GM12878 (cell line): ENCODE results near the gene SLC25A47. TPM values are rescaled to one million over a fixed set of nuclear protein-coding genes. Genes with fewer than 3 reads are reported as not detected.

Source experiments
- CBX3 ChIP-seq: fragments of 200-600 bp; sonication (generic); IDR thresholded peaks from 2 replicates; pipeline ENCODE4 v1.6.1; 2016; ENCODE audit warnings: low read depth, borderline replicate concordance
- FOXM1 ChIP-seq: IDR thresholded peaks from 2 replicates; pipeline ENCODE4 v1.6.1; 2012; ENCODE audit warnings: low read depth, mild to moderate bottlenecking, inconsistent platforms, low read length, moderate library complexity
- HDAC6 ChIP-seq: fragments of 200-600 bp; sonication (generic); IDR thresholded peaks from one replicate; pipeline ENCODE4 v1.8.0; 2017; ENCODE audit warnings: antibody characterized with exemption; ENCODE audit not compliant: unreplicated experiment
- MYC ChIP-seq: IDR thresholded peaks from 2 replicates; pipeline ENCODE4 v1.6.1; 2011; ENCODE audit warnings: mild to moderate bottlenecking, low read length, moderate library complexity, inconsistent platforms; ENCODE audit not compliant: insufficient read depth, insufficient replicate concordance, insufficient read length, severe bottlenecking
- NFXL1 ChIP-seq: fragments of 450-650 bp; IDR thresholded peaks from 2 replicates; pipeline ENCODE4 v1.6.1; 2017; ENCODE audit warnings: antibody characterized with exemption, mild to moderate bottlenecking, borderline replicate concordance
- NKRF ChIP-seq: fragments of 450-650 bp; conservative IDR thresholded peaks from 2 replicates; pipeline ENCODE4 v1.6.1; 2017; ENCODE audit warnings: mild to moderate bottlenecking, moderate library complexity
- POLR2AphosphoS2 ChIP-seq: IDR thresholded peaks from 2 replicates; pipeline ENCODE4 v1.6.1; 2011; ENCODE audit warnings: low read depth, mild to moderate bottlenecking, low read length, improper control_type of control experiment, moderate library complexity
- RBBP5 ChIP-seq: fragments of 200-600 bp; sonication (generic); conservative IDR thresholded peaks from 2 replicates; pipeline ENCODE4 v1.6.1; 2016
- SMAD1 ChIP-seq: fragments of 450-650 bp; IDR thresholded peaks from 2 replicates; pipeline ENCODE4 v1.6.1; 2018; ENCODE audit warnings: mild to moderate bottlenecking, low read depth; ENCODE audit not compliant: partially characterized antibody
- SMARCA5 ChIP-seq: fragments of 450-650 bp; IDR thresholded peaks from 2 replicates; pipeline ENCODE4 v1.6.1; 2017; ENCODE audit warnings: mild to moderate bottlenecking
- SRF ChIP-seq, 2 experiments: IDR thresholded peaks; 2 replicates each; pipeline ENCODE4 v1.6.1; 2011; ENCODE audit warnings: low read depth in 2 of 2, low read length in 2 of 2, mild to moderate bottlenecking in 1 of 2, moderate library complexity in 1 of 2
- polyA plus RNA-seq, 11 experiments: library from polyadenylated mRNA; depleted of rRNA in 4 of 11; unstranded in 6 of 11; stranded (reverse) in 5 of 11; fragments of >200 nt; fragmentation: Nextera tagmentation in 4 of 11; fragmentation: Illumina TruSeq in 1 of 11; extraction: Ambion mirVana in 4 of 11; extraction: Trizol in 1 of 11; gene quantifications; 1 replicate in 1 of 11; 2 replicates in 10 of 11; pipeline versions ENCODE4 v1.2.1 to v1.2.3, GENCODE V29; 2011 to 2016; ENCODE audit warnings: inconsistent platforms in 2 of 11, missing spikeins in 2 of 11, low read depth in 1 of 11
- total RNA-seq, 4 experiments: library from RNA; depleted of rRNA in 3 of 4; stranded (reverse); fragments of >200 nt in 3 of 4; fragmentation: Illumina TruSeq in 1 of 4; extraction: Trizol in 1 of 4; gene quantifications; 2 replicates each; pipeline versions ENCODE4 v1.2.1 to v1.2.3, GENCODE V29; 2013 to 2021
- TF ChIP-seq, protein P1 (sequence below): fragments of 450-650 bp; IDR thresholded peaks from 2 replicates; pipeline ENCODE4 v1.6.1; 2017; ENCODE audit warnings: mild to moderate bottlenecking, moderate library complexity
- TF ChIP-seq, protein P2 (sequence below): IDR thresholded peaks from 2 replicates; pipeline ENCODE4 v1.6.1; 2012; ENCODE audit warnings: mild to moderate bottlenecking, low read depth, low read length
- TF ChIP-seq, protein P3 (sequence below): fragments of 450-650 bp; formaldehyde crosslinking; IDR thresholded peaks from 2 replicates; pipeline ENCODE4 v1.4.0; 2022; ENCODE audit warnings: mild to moderate bottlenecking, moderate library complexity

SLC25A47 gene
- total and polyA plus RNA-seq, 10 of the 15 experiments (the other 5 are each of a cell fraction or from before 2014, with no cell fraction given), result 0.14 TPM; not detected in 9

- TF ChIP-seq MYC, result no peak
- TF ChIP-seq, protein P1, sequence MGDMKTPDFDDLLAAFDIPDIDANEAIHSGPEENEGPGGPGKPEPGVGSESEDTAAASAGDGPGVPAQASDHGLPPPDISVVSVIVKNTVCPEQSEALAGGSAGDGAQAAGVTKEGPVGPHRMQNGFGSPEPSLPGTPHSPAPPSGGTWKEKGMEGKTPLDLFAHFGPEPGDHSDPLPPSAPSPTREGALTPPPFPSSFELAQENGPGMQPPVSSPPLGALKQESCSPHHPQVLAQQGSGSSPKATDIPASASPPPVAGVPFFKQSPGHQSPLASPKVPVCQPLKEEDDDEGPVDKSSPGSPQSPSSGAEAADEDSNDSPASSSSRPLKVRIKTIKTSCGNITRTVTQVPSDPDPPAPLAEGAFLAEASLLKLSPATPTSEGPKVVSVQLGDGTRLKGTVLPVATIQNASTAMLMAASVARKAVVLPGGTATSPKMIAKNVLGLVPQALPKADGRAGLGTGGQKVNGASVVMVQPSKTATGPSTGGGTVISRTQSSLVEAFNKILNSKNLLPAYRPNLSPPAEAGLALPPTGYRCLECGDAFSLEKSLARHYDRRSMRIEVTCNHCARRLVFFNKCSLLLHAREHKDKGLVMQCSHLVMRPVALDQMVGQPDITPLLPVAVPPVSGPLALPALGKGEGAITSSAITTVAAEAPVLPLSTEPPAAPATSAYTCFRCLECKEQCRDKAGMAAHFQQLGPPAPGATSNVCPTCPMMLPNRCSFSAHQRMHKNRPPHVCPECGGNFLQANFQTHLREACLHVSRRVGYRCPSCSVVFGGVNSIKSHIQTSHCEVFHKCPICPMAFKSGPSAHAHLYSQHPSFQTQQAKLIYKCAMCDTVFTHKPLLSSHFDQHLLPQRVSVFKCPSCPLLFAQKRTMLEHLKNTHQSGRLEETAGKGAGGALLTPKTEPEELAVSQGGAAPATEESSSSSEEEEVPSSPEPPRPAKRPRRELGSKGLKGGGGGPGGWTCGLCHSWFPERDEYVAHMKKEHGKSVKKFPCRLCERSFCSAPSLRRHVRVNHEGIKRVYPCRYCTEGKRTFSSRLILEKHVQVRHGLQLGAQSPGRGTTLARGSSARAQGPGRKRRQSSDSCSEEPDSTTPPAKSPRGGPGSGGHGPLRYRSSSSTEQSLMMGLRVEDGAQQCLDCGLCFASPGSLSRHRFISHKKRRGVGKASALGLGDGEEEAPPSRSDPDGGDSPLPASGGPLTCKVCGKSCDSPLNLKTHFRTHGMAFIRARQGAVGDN, result peak; percentile 88
- TF ChIP-seq POLR2AphosphoS2, result peak; percentile 81; the same call in 1 of the 2 replicates
- no peak for TF ChIP-seq SMAD1
- TF ChIP-seq, protein P2, sequence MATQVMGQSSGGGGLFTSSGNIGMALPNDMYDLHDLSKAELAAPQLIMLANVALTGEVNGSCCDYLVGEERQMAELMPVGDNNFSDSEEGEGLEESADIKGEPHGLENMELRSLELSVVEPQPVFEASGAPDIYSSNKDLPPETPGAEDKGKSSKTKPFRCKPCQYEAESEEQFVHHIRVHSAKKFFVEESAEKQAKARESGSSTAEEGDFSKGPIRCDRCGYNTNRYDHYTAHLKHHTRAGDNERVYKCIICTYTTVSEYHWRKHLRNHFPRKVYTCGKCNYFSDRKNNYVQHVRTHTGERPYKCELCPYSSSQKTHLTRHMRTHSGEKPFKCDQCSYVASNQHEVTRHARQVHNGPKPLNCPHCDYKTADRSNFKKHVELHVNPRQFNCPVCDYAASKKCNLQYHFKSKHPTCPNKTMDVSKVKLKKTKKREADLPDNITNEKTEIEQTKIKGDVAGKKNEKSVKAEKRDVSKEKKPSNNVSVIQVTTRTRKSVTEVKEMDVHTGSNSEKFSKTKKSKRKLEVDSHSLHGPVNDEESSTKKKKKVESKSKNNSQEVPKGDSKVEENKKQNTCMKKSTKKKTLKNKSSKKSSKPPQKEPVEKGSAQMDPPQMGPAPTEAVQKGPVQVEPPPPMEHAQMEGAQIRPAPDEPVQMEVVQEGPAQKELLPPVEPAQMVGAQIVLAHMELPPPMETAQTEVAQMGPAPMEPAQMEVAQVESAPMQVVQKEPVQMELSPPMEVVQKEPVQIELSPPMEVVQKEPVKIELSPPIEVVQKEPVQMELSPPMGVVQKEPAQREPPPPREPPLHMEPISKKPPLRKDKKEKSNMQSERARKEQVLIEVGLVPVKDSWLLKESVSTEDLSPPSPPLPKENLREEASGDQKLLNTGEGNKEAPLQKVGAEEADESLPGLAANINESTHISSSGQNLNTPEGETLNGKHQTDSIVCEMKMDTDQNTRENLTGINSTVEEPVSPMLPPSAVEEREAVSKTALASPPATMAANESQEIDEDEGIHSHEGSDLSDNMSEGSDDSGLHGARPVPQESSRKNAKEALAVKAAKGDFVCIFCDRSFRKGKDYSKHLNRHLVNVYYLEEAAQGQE, result no peak
- TF ChIP-seq, protein P3, sequence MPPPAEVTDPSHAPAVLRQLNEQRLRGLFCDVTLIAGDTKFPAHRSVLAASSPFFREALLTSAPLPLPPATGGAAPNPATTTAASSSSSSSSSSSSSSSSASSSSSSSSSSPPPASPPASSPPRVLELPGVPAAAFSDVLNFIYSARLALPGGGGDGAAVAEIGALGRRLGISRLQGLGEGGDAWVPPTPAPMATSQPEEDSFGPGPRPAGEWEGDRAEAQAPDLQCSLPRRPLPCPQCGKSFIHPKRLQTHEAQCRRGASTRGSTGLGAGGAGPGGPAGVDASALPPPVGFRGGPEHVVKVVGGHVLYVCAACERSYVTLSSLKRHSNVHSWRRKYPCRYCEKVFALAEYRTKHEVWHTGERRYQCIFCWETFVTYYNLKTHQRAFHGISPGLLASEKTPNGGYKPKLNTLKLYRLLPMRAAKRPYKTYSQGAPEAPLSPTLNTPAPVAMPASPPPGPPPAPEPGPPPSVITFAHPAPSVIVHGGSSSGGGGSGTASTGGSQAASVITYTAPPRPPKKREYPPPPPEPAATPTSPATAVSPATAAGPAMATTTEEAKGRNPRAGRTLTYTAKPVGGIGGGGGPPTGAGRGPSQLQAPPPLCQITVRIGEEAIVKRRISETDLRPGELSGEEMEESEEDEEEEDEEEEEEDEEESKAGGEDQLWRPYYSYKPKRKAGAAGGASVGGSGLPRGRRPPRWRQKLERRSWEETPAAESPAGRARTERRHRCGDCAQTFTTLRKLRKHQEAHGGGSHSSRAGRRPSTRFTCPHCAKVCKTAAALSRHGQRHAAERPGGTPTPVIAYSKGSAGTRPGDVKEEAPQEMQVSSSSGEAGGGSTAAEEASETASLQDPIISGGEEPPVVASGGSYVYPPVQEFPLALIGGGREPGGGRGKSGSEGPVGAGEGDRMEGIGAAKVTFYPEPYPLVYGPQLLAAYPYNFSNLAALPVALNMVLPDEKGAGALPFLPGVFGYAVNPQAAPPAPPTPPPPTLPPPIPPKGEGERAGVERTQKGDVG (CRISPR knock-in tag), result no peak
- TF ChIP-seq FOXM1, result peak; percentile 79
- 0 out of 4 replicates have a peak, but pooled peaks of 1 of the 2 experiments have one; percentile 8 for TF ChIP-seq SRF (IDR thresholded peaks at IDR 0.05; ENCODE audit: low read depth in 2 of 2, low read length in 2 of 2)
- no peak for TF ChIP-seq HDAC6
- no peak for TF ChIP-seq CBX3
- TF ChIP-seq SMARCA5, result peak; percentile 87
- peak; percentile 87 for TF ChIP-seq NKRF
- no peak for TF ChIP-seq NFXL1
- no peak for TF ChIP-seq RBBP5
These were observed 37.9 kb upstream of the SLC25A47 start (continued) for GRCh38 chr14:100285021-100285912.
